GM18502 (cell line): ENCODE results near the gene RABGGTA.

Source experiments
- ATAC-seq: cut with Tn5 transposase; IDR thresholded peaks from one replicate; pipeline ENCODE4 v1.9.1; 2021; ENCODE audit warnings: mild to moderate bottlenecking; ENCODE audit not compliant: unreplicated experiment, poor library complexity

RABGGTA gene, protein sequence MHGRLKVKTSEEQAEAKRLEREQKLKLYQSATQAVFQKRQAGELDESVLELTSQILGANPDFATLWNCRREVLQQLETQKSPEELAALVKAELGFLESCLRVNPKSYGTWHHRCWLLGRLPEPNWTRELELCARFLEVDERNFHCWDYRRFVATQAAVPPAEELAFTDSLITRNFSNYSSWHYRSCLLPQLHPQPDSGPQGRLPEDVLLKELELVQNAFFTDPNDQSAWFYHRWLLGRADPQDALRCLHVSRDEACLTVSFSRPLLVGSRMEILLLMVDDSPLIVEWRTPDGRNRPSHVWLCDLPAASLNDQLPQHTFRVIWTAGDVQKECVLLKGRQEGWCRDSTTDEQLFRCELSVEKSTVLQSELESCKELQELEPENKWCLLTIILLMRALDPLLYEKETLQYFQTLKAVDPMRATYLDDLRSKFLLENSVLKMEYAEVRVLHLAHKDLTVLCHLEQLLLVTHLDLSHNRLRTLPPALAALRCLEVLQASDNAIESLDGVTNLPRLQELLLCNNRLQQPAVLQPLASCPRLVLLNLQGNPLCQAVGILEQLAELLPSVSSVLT

DNA sequence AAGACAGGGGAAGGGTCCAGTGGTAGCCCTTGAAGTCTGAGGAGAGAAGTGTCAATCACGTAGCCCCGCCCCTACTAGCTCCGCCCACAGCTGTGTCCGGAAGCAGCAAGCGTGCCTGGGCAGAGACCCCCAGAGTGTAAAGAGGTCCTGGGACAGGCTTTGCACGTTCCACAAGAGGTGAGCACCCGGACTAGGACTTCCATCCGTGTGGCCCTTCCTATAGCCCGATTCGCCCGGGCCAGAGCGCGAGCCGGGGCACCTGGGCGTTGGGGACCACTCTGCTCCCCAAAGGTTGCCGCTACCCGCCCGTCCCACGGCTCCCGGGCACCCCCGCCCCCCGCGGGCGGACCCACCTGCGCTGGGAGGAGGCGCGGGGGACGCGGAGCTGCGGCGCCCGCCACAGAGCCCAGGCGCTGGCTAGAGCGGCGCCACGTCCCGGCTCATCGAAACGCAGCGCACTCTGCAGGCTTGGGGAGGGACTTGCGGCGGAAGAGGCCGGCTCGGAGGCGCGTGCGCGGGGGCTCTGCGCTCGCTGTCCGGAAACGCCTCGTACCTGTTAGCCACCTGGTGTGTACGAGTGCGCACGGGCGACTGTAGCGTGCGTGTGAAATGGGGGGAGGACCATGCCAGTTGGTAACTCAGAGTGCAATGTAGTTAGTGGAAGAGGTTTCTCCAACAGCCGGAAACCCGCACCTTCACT is at the start of gene RABGGTA:
Gene RABGGTA, minus strand, starts transcription at position 464 of the 700 bp plus-strand sequence. CDS start 482 bp downstream, outside the sequence.
- peak; percentile 89 for ATAC-seq

DNA sequence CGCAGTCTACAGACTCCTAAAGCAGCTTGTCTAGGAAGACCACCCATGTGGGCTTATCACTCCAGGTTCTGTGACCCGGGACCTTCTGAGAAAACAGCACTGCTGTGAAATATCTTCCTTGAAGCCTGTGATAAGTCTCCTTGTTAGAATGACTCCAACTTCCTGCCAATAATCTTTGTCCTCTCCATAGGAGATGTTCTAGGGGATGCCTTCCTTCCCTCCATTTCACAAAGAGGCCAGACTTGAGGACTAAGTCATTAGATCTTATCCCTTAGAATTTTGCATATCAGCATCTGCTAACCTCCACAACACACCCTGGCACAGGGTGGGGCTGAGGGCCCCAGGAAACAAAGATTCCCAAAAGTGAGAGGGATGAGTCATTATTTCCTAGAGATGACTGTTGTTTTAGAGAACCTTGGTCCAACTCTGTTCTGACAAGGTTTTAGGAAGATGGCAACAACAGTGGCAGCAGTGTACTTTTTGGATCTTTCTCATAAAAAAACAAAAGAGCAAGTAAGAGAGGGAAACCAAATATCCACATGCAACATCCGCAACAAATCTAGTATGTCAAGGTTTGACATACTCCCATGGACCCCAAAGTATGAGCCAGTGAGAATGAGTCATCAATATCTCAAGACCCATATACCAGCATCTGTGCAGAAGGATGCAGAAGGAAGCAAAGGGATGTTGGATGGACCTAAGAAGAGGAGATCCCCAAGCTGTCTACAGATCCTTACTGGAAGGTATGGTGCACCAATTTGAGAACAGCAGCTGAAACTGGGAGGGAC is 45.9 kb upstream of the RABGGTA start:
- ATAC-seq: no peak

DNA sequence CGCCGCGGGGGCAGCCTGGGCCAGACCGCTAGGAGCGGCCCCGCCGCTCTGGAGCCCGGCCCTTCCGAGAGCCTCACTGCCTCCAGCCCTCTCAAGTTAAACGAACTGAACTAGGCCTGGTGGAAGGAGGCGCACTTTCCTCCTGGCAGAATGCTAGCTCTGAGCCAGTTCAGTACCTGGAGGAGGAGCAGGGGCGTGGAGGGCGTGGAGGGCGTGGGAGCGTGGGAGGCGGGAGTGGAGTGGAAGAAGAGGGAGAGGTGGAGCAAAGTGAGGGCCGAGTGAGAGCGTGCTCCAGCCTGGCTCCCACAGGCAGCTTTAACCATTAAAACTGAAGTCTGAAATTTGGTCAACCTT is 45.2 kb upstream of the RABGGTA start:
- no peak for ATAC-seq

DNA sequence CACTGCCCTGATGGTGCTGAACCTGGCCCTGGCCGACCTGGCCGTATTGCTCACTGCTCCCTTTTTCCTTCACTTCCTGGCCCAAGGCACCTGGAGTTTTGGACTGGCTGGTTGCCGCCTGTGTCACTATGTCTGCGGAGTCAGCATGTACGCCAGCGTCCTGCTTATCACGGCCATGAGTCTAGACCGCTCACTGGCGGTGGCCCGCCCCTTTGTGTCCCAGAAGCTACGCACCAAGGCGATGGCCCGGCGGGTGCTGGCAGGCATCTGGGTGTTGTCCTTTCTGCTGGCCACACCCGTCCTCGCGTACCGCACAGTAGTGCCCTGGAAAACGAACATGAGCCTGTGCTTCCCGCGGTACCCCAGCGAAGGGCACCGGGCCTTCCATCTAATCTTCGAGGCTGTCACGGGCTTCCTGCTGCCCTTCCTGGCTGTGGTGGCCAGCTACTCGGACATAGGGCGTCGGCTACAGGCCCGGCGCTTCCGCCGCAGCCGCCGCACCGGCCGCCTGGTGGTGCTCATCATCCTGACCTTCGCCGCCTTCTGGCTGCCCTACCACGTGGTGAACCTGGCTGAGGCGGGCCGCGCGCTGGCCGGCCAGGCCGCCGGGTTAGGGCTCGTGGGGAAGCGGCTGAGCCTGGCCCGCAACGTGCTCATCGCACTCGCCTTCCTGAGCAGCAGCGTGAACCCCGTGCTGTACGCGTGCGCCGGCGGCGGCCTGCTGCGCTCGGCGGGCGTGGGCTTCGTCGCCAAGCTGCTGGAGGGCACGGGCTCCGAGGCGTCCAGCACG is 44.6 kb upstream of the RABGGTA start:
- no peak for ATAC-seq

DNA sequence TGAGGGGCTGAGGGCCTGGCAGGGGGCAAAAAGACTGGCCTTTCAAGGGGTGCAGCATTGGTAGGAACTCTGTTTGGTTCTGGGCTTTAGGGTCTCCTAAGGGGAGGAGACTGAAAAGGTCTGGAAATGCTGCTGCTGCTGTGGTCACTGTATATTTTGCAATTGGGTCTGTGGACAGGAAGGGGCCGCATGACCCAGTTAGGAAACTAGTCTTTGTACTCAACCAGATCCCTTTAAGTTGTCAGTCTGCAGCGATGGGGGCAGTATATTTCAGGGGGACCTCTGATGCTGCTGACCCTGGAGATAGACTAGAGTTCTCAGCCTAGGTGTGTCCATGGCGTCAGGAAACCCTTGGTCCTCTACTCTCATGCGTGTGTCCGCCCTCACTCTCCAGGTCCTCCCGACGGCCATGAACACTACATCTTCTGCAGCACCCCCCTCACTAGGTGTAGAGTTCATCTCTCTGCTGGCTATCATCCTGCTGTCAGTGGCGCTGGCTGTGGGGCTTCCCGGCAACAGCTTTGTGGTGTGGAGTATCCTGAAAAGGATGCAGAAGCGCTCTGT is 43.9 kb upstream of the RABGGTA start:
- no peak for ATAC-seq

DNA sequence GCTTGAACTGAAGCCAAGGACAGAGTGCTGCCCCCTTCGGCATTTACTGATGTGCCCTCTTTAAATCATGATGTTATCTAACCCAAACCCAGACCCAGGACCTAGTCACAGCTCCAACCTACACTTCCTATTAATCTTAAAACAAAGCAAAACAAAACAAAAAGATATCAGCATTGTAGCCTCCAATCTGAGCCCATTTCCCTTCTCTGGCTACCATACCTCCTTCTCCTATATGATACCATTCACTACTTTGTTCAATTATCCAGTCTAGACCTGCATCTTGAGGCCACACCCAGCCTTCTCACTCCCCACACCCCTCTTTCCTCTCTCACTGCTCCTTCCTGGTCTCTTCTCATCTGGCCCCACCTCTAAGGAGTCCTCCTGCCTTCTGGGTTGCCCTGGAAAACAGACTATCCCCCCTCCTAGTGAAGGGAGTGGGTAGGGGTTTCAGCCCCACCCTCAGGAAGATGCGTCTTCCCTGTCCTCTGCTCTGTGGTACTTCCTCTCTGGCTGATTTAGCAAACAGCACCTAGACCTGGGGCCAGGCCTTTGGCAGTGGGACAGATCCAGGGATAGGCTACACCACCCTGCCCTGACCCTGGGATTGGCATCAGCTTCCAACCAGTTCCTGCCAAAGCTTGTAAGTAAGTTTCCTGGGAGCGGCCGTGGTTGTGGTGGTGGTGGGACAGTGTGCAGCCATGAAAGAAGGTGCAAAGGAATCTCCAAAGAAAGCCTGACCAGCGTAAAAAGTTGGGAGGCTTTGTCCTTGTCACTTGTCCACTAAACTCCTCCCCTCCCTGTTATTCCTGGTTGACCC is 43.2 kb upstream of the RABGGTA start:
- no peak for ATAC-seq

DNA sequence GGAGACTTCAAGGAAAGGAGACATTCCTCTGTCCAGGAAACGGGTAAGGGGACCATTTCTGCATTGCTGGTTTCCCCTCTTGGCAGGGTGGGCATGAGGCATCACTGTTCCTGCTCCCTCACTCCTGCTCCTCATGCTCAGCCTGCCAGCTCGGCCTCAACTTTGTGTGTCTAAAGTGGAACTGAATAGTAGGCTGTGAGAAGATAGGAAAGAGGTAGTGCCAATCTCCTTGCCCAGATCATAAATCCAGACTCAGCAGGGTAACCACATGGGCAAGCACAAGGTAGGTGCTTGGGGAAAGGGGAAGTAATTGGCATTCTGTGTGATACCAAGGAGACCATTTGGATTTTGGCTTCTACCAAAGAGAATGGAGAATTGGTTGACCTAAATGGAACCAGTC is 42.5 kb upstream of the RABGGTA start:
- ATAC-seq: no peak

DNA sequence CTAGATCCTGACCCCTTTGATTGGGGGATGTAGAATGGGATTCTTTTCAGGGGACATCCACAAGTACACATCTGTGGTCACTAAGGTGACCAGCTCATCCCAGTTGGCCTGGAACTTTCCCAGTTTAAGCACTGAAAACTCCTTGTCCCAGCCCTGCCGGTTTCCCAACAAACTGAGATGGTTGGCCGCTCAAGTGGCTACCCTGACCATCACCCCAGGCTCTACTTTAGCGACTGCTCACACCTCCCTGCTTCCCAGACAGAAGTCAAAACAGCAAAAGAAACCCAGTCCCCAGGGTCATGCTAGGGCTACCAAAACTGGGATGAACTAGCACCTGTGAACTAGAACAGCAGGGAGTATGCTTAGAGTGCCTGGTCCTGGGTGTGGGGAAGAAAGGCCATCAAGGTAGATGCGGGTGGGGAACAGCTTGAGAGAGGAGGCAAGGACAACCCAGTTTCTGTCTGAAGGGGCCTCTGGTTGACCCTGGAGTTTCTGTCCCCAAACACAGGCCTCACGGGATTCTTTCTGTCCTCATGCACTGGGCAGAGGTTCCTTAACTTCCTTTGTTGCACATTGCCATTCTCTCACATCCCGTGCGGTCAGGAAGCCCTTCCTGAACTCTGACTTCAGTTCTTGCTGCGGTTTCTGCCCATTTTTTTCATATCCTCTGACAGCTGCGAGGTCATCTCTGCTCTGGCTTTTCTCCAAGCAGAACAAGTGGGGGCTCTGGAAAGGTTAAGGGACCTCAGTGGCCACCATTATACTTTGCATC is 41.5 kb upstream of the RABGGTA start:
- ATAC-seq: no peak

DNA sequence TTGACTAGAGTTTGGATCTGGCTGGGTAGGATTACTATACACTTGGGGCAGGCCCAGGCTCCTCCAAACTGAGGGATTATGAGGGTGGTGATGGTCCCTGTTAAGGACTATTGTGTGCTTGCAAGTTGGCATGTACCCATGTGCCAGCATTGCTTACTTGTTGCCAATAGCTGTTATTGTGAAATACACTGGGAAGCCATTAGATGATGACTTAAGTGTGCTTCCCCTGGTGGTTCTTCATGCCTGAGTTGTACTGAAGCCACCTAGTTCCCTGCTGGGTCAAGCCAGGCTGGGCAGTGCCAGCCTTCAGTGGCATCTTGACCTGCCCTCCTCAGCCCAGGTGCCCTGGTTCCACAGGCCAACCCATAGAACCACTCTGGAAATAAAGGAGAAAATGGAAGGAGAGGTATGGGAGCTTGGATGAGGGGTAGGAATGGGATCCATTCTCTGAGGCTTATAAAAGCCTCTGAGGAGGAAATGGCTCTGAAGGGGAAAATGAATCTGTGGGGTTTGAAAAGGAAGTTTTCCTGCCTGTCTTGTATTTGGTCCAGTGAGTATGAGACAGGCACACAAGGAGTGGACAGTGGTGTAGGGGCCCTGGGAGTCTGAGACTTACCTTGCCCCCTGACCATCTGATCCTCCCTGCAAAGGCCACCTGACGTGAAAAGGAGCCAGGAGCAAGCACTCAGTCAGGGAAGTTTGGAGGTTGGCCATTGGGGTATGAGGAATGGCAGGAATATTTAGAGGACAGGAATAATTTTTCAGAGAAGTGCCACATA is 40.6 kb upstream of the RABGGTA start:
- no peak for ATAC-seq

DNA sequence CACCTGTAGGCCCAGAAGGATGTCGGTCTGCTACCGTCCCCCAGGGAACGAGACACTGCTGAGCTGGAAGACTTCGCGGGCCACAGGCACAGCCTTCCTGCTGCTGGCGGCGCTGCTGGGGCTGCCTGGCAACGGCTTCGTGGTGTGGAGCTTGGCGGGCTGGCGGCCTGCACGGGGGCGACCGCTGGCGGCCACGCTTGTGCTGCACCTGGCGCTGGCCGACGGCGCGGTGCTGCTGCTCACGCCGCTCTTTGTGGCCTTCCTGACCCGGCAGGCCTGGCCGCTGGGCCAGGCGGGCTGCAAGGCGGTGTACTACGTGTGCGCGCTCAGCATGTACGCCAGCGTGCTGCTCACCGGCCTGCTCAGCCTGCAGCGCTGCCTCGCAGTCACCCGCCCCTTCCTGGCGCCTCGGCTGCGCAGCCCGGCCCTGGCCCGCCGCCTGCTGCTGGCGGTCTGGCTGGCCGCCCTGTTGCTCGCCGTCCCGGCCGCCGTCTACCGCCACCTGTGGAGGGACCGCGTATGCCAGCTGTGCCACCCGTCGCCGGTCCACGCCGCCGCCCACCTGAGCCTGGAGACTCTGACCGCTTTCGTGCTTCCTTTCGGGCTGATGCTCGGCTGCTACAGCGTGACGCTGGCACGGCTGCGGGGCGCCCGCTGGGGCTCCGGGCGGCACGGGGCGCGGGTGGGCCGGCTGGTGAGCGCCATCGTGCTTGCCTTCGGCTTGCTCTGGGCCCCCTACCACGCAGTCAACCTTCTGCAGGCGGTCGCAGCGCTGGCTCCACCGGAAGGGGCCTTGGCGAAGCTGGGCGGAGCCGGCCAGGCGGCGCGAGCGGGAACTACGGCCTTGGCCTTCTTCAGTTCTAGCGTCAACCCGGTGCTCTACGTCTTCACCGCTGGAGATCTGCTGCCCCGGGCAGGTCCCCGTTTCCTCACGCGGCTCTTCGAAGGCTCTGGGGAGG is 39.5 kb upstream of the RABGGTA start, which contains the start of gene LTB4R:
Gene LTB4R, plus strand, starts transcription at position 857 of the 959 bp plus-strand sequence. CDS start 4,150 bp downstream, outside the sequence.
- ATAC-seq: peak; percentile 72

DNA sequence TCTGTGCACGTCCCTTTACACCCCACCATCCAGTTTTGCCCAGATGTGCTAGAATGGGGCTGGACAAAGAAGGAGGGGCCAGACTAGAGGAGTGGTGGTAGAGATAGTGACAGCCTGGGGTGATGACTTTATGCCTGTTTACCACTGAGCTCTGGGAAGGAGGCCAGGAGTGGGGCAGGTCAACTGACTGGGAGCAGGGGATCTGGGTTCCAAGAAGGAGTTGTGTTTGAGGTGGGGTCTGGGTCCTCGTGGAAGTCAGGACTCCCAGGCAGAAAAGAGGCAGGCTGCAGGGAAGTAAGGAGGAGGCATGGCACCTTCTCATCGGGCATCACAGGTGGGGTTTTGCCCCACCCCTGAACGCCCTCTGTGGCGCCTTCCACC is 38.9 kb upstream of the RABGGTA start:
- no peak for ATAC-seq

DNA sequence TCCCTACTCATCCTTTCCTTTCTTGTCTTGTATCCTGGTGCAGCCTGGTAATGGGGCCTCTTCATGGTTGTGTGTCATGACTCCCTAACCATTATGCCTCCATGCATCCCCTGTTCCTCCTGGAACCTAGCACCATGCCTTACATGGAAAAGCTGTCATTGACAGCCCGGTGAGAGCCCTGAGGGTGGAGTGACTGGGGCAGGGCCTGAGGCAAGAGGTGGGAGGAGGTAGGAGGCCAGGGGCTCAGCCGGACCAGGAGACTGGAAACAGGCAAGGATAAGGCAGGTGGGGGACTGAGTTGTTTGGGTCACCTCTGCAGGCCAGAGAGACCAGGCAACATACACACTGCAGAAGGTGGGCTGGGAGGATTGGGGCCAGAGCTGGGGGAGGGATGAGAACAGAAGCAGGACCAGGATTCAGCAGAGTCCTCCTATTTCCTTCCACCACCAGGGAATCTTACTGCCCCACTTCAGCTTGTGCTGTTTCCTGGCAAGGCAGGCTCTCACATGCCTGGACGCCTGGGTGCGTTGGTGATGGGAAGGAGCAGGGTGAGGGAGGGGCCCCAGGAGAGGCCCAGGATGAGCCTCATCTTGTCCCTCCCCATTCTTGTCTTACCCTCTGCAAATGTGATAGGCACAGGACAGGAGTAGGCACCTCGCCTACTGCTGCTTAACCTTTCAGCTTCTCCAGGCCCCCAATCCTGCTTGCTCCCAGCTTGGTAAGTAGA is 38.3 kb upstream of the RABGGTA start, which contains the start of gene LTB4R2:
Gene LTB4R2, plus strand, starts transcription at position 603 of the 727 bp plus-strand sequence. CDS start 525 bp downstream, outside the sequence.
- no peak for ATAC-seq

DNA sequence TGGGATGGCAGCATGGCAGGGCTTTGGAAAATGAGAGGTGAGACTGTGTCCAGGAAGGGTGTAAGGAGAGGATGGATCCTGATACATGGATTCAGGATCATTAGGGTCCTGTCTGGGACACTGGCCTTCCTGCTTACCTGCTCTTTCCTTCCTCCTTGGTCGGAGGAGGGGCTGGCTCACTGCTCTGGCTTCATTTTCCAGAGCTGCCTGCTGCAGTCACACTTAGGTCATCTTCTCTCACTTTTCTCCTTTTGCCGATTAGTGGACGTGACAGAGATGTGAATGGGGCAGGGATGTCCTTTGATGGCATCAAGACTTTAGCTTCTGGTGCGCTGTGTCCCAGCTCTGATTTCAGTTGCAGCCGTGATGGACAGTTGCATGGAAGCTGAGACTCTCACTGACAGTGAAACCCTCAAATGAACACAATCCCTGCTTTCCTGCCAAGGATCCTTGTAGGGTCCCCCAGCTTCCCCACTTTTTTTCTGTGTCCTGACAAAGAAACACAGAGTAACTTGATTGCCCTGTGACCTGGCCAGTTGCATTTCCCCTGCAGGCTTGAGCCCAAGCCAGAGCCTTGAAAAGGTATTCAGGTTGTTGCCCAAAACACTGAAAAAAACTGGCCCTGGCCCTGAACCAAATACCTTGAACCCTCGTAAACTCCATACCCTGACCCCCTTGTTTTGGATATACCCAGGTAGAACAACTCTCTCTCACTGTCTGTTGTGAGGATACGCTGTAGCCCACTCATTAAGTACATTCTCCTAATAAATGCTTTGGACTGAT is 37.1 kb upstream of the RABGGTA start:
- ATAC-seq: no peak

DNA sequence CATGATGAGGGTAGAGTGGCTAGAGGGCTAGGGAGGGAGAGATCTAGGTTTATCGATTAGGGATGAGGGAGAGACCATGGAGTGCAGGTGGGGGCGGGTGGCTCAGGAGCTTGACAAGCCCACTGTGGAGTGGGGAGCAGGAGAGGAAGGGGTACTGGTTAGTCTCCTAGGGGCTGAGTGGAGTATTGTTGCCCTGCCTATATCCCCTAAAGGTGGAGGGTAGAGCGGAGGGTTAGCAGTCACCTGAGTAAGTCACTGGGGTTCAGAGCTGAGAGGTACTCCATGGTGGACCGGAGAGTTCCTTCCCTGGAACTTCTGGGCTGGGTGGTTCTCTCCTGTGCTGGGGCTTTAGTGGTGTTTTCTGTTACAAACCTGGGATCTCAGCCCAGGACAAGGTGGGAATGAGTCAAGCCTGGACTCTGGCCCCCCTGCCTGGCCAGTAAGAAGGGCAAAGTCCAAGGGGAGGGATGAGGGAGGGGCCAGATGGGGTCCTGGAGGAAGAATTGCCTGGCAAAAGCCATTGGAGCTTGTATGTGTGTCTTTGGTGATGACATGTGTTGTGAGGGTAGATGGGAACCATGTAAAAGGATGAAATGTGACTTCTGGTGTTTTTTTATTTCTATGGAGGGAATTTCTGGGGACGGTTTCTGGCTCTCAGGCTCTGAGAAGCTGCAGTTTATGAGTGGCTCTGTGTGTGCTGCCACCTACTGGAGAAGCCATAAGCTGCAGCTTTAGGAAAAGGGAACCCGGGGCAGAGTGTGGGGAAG is 36.4 kb upstream of the RABGGTA start, which contains the start of gene CIDEB:
Gene CIDEB, minus strand, starts transcription at position 403 of the 767 bp plus-strand sequence. Its CDS starts 119 bp downstream, at position 284.
- peak; percentile 31 for ATAC-seq
